Vagina (tissue), 2 donors: Measurements from ENCODE around the gene CACNB2. TPM values are rescaled to one million over a fixed set of nuclear protein-coding genes. Genes with fewer than 3 reads are reported as not detected.

Source experiments
- DNase-seq, 2 donors: peaks; one replicate each; pipeline ENCODE4 v3.0.0-alpha.2; 2017; ENCODE audit errors: extremely low spot score in 2 of 2
- H3K27ac ChIP-seq: fragments of 200-600 bp; sonication (generic); one replicate; pipeline ENCODE4 v1.5.1; 2019
- H3K27me3 ChIP-seq: fragments of 200-600 bp; sonication (generic); one replicate; pipeline ENCODE4 v1.5.1; 2019
- H3K36me3 ChIP-seq, 2 donors: fragments of 200-600 bp; sonication (generic); one replicate each; pipeline ENCODE4 v1.5.1; 2017 to 2019
- H3K4me1 ChIP-seq: fragments of 200-600 bp; sonication (generic); one replicate; pipeline ENCODE4 v1.5.1; 2019
- H3K4me3 ChIP-seq, 2 donors: fragments of 200-600 bp; sonication (generic); 1 replicate in 1 of 2; 2 replicates in 1 of 2; pipeline ENCODE4 v1.5.1; 2016 to 2019
- H3K9me3 ChIP-seq: fragments of 200-600 bp; sonication (generic); one replicate; pipeline ENCODE4 v1.5.1; 2019
- POLR2A ChIP-seq, 2 donors: fragments of 450-650 bp; IDR thresholded peaks; one replicate each; pipeline ENCODE4 v1.6.1; 2017; ENCODE audit warnings: antibody characterized with exemption in 2 of 2, mild to moderate bottlenecking in 2 of 2, moderate library complexity in 2 of 2
- POLR2AphosphoS5 ChIP-seq, 2 donors: sonication (generic); formaldehyde crosslinking; IDR thresholded peaks; one replicate each; pipeline ENCODE4 v1.9.0; 2017; ENCODE audit warnings: antibody characterized with exemption in 2 of 2, mild to moderate bottlenecking in 2 of 2, low read depth in 1 of 2; ENCODE audit not compliant: insufficient read depth in 1 of 2
- intact Hi-C: fragments of 100-400 bp; cut with DNase I; formaldehyde crosslinking; loops from one replicate; pipeline ENCODE4 v1.15.1; 2023
- total RNA-seq: library from RNA; depleted of rRNA; stranded (reverse); fragments of >200 nt; gene quantifications from one replicate; pipeline ENCODE4 v1.2.3, GENCODE V29; 2016
- TF ChIP-seq, protein P1 (sequence below), 3 experiments: fragments of 450-650 bp in 2 of 3; fragments of 200-600 bp in 1 of 3; sonication (generic) in 1 of 3; IDR thresholded peaks; one replicate each; pipeline ENCODE4 v1.5.1; 2017 to 2019; ENCODE audit warnings: antibody characterized with exemption in 3 of 3, mild to moderate bottlenecking in 2 of 3, moderate library complexity in 2 of 3

Gene CACNB2
- total RNA-seq, 1 donor from 2014 or later = 12.8 TPM

DNA sequence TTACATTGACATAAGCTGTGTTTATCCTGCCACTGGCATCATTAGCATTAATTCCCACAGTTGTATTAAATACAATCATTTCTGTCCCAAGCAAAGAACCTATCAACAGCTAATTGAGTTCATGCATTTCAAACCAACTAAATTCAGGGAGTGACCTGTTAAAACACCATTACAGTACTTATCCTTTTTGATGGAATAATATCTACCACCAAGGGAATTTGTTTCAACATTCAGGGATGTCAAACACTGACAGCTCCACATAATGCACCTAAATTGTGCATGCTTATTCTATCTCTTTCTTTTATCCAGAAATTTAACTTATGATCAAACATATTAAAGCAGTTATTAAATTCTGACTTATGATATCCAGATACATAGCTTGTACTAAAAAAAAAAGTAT, 374.3 kb downstream of the CACNB2 start:
- no peak for DNase-seq
- Histone ChIP-seq H3K27me3 (no peaks in the 10 kb centered on the region), H3K9me3 (no peaks in the 10 kb centered on the region), H3K4me1 (no peaks in the 10 kb centered on the region), H3K27ac (no peak overlapping the region), H3K4me3 (no peak overlapping the region), H3K36me3 (peaks cover 0 to 4% of the 10 kb centered on the region in 2 donors)
- TF ChIP-seq, protein P1, sequence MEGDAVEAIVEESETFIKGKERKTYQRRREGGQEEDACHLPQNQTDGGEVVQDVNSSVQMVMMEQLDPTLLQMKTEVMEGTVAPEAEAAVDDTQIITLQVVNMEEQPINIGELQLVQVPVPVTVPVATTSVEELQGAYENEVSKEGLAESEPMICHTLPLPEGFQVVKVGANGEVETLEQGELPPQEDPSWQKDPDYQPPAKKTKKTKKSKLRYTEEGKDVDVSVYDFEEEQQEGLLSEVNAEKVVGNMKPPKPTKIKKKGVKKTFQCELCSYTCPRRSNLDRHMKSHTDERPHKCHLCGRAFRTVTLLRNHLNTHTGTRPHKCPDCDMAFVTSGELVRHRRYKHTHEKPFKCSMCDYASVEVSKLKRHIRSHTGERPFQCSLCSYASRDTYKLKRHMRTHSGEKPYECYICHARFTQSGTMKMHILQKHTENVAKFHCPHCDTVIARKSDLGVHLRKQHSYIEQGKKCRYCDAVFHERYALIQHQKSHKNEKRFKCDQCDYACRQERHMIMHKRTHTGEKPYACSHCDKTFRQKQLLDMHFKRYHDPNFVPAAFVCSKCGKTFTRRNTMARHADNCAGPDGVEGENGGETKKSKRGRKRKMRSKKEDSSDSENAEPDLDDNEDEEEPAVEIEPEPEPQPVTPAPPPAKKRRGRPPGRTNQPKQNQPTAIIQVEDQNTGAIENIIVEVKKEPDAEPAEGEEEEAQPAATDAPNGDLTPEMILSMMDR (IDR thresholded peaks at IDR 0.05) = no peak
- TF ChIP-seq POLR2A (IDR thresholded peaks at IDR 0.05) (no peak), POLR2AphosphoS5 (IDR thresholded peaks at IDR 0.05; ENCODE audit: insufficient read depth in 1 of 2, low read depth in 1 of 2) (no peak)
- intact Hi-C loops = no loop called here

DNA sequence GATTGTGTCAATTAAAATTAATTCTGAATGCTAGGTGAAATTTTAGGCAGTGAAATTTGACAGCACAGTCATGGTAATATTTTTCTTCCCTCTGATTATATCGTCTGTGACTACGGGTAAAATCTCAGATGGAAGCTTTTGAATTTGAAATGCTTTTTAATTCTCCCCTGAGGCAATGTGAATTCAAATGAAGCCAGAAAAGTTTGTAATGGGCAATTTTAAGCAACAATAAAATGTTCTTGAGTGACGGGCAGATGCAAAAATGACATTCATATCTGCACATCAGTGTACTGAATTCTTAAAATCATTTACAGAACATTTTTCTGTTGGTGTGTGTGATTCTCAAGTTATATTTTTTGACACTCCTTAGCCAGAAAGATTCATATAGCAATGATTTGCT, 376.6 kb downstream of the CACNB2 start:
- H3K36me3 ChIP-seq = peaks cover 0 to 4% of the 10 kb centered on the region in 2 donors
- TF ChIP-seq POLR2AphosphoS5 (IDR thresholded peaks at IDR 0.05; ENCODE audit: insufficient read depth in 1 of 2, low read depth in 1 of 2) (no peak), POLR2A (IDR thresholded peaks at IDR 0.05) (no peak)
- TF ChIP-seq, protein P1 (IDR thresholded peaks at IDR 0.05) = no peak
- intact Hi-C loops = no loop called here
- no peak overlapping the region for H3K27ac ChIP-seq
- no peaks in the 10 kb centered on the region for H3K27me3 ChIP-seq
- DNase-seq = no peak
- H3K9me3 ChIP-seq = no peaks in the 10 kb centered on the region
- no peak overlapping the region for H3K4me3 ChIP-seq
- H3K4me1 ChIP-seq = no peaks in the 10 kb centered on the region

DNA sequence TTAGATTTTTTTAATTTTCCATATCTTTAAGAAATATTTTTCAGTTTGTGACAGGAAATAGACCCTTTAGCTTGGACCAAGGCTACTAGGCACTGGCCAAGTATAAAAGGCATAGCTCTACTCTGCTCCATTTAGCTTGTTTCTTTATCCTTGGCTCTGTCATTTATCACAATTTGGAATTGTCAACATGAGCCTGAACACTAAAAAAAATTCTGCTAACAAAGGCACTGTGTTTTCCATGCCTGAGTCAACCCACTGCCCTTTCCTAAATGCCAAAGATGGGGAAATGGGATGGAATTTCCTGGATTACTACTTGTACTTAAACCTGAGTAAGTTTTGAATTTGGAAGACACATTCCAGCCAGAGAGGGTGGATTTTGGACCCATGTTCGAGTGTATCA, 382.8 kb downstream of the CACNB2 start:
- TF ChIP-seq POLR2A (IDR thresholded peaks at IDR 0.05) = no peak
- no peak for TF ChIP-seq POLR2AphosphoS5 (IDR thresholded peaks at IDR 0.05; ENCODE audit: insufficient read depth in 1 of 2, low read depth in 1 of 2)
- TF ChIP-seq, protein P1 (IDR thresholded peaks at IDR 0.05) = no peak
- no peaks in the 10 kb centered on the region for H3K27me3 ChIP-seq
- H3K27ac ChIP-seq = no peak overlapping the region
- no peaks in the 10 kb centered on the region for H3K4me1 ChIP-seq
- H3K36me3 ChIP-seq = no peaks in the 10 kb centered on the region
- DNase-seq = no peak
- H3K9me3 ChIP-seq = no peaks in the 10 kb centered on the region
- intact Hi-C loops = no loop called here
- no peak overlapping the region for H3K4me3 ChIP-seq

DNA sequence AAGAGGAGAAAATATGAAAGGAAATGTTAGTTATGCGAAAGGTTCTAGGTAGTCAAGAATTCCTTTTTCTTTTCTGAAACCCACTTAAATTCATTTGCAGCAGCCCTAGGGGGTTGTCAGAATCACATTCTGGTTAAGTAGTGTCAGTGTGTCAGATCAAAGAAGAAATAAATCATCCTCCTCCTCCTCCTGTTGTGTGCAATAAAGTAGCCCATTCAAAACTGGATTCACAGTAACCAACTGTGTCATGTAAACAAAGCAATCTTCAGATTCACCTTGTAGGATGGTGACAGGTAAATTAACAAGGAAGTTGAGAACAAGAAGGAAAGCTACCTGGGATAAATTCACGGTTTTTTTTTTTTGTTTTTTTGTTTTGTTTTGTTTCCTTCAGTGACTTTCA, 383.6 kb downstream of the CACNB2 start:
- intact Hi-C loops = no loop called here
- Histone ChIP-seq H3K4me3 (no peak overlapping the region), H3K9me3 (no peaks in the 10 kb centered on the region), H3K27ac (no peak overlapping the region), H3K27me3 (no peaks in the 10 kb centered on the region), H3K4me1 (no peaks in the 10 kb centered on the region), H3K36me3 (no peaks in the 10 kb centered on the region)
- no peak for DNase-seq
- TF ChIP-seq, protein P1 (IDR thresholded peaks at IDR 0.05) = no peak
- TF ChIP-seq POLR2AphosphoS5 (IDR thresholded peaks at IDR 0.05; ENCODE audit: insufficient read depth in 1 of 2, low read depth in 1 of 2) = no peak
- TF ChIP-seq POLR2A (IDR thresholded peaks at IDR 0.05) = no peak

DNA sequence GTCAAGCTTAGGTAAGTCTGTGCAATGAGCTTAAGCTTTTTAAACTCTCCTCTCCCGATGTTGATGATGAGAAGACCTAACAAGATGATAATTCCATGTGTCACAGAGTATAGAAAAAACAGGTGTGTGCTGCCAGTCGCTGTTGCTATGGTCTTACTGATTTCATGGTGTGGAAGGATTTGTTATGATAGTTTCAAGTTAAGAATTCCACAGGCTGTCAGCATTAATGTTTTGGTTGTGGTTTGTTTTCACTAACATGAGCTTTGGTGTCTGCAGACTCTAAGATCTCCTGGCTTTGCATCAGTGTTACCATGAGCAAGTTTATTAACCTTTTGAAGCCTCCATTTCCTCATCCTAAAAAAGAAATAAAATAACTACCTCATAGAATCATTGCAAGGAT, 387.5 kb downstream of the CACNB2 start:
- no peaks in the 10 kb centered on the region for H3K4me1 ChIP-seq
- no peaks in the 10 kb centered on the region for H3K27me3 ChIP-seq
- TF ChIP-seq POLR2A (IDR thresholded peaks at IDR 0.05) (no peak), POLR2AphosphoS5 (IDR thresholded peaks at IDR 0.05; ENCODE audit: insufficient read depth in 1 of 2, low read depth in 1 of 2) (no peak)
- TF ChIP-seq, protein P1 (IDR thresholded peaks at IDR 0.05) = no peak
- H3K9me3 ChIP-seq = no peaks in the 10 kb centered on the region
- no peak for DNase-seq
- no peak overlapping the region for H3K27ac ChIP-seq
- H3K36me3 ChIP-seq = no peaks in the 10 kb centered on the region
- H3K4me3 ChIP-seq = no peak overlapping the region
- intact Hi-C loops = no loop called here
